HTERT RPE-1 (cell line): Measurements from ENCODE around the gene SV2C.

ENCODE experiments used
- in situ Hi-C: fragments of 300-500 bp; cut with MboI; formaldehyde crosslinking; loops from 4 replicates; pipeline ENCODE4 v1.14.3; 2020; ENCODE audit warnings: low sequenced_read_pairs

Gene SV2C

GRCh38 chr5:76402251-76402885 lies 319.2 kb downstream of the SV2C start:
- in situ Hi-C loops = no loop called here

- in situ Hi-C loops = no loop called here
Measured at GRCh38 chr5:76402886-76403765, 319.9 kb downstream of the SV2C start, which contains the start of gene IQGAP2. TSS of gene IQGAP2 (plus strand) at chr5:76403285. CDS start at chr5:76403546, 261 bp downstream.
